Measurements from ENCODE around the gene PSMA1.

DNA sequence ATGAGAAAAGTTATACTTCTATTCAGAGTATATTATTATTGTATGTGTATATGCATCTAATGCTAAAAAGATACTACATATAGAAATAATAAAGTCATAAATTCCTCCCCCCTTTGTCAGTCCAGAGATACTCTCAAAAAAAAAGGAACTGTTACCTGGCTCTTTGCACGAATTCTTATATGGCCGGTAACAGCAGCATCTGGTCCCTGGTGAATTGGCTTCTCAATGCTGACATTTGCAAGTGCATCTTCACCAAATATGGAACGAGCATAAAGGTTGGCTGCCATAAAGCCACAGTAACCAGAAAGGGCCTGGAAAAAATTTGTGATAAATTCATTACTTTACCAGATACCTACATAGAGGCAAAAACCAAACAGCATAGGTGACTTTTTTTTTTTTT lies 61.8 kb downstream of the PSMA1 start:
- TF ChIP-seq, protein P1, sequence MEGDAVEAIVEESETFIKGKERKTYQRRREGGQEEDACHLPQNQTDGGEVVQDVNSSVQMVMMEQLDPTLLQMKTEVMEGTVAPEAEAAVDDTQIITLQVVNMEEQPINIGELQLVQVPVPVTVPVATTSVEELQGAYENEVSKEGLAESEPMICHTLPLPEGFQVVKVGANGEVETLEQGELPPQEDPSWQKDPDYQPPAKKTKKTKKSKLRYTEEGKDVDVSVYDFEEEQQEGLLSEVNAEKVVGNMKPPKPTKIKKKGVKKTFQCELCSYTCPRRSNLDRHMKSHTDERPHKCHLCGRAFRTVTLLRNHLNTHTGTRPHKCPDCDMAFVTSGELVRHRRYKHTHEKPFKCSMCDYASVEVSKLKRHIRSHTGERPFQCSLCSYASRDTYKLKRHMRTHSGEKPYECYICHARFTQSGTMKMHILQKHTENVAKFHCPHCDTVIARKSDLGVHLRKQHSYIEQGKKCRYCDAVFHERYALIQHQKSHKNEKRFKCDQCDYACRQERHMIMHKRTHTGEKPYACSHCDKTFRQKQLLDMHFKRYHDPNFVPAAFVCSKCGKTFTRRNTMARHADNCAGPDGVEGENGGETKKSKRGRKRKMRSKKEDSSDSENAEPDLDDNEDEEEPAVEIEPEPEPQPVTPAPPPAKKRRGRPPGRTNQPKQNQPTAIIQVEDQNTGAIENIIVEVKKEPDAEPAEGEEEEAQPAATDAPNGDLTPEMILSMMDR (IDR thresholded peaks at IDR 0.05; ENCODE audit: borderline replicate concordance, extremely low read depth, low read length, poor library complexity, severe bottlenecking): no peak
- no peak for TF ChIP-seq EZH2 (IDR thresholded peaks at IDR 0.05; ENCODE audit: borderline replicate concordance, low read depth, low read length, severe bottlenecking)
